Aortic smooth muscle cell (primary cell): ENCODE measurements around the gene ASIC5. TPM values are rescaled to one million over a fixed set of nuclear protein-coding genes. Genes with fewer than 3 reads are reported as not detected.

Experiments
- total RNA-seq: library from RNA; depleted of rRNA; stranded (reverse); fragments of >200 nt; gene quantifications from 2 replicates; pipeline ENCODE4 v1.2.3, GENCODE V29; 2014

The ASIC5 gene, protein sequence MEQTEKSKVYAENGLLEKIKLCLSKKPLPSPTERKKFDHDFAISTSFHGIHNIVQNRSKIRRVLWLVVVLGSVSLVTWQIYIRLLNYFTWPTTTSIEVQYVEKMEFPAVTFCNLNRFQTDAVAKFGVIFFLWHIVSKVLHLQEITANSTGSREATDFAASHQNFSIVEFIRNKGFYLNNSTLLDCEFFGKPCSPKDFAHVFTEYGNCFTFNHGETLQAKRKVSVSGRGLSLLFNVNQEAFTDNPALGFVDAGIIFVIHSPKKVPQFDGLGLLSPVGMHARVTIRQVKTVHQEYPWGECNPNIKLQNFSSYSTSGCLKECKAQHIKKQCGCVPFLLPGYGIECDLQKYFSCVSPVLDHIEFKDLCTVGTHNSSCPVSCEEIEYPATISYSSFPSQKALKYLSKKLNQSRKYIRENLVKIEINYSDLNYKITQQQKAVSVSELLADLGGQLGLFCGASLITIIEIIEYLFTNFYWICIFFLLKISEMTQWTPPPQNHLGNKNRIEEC
- not detected in 2 replicates for total RNA-seq

DNA sequence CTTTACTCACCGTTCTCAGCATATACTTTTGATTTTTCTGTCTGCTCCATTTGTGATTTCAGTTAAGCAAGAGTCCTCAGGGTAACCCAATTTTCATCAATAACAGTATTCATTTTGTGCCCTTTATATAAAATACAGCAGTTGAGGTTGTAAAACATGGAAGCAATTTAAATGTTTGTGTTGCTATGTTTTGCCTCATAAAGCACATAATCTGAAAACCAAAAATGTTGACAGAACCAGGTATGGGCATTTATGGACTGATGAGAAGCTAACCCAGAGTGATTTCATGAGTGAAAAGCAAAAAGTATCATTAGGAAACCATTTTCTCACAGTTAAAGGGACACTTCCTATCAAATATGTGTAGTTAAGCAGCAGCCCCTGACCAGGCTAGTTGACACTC, at the start of gene ASIC5:
Gene ASIC5 (minus strand): TSS at position 101 of the 400 bp plus-strand sequence. CDS start 51 bp downstream, at position 50.

DNA sequence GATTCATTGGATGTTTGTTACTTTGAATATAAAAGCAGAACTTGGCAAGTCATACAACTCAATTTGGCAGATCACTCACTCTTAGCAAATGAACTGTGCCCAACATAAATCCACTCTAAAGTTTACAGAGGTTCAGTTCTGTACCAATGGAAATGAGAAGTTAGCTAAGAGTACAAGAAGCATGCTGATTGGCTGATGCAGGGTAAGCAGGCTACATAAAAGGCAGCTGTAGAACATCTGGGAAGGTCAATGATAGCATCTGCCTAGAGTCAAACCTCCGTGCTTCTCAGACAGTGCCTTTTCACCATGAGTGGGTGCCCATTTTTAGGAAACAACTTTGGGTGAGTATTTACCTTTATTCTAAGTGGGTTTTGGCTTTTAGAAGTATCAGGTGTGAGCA, 37.4 kb upstream of the ASIC5 start, which contains the start of gene TDO2:
Gene TDO2 (plus strand): TSS at position 244 of the 400 bp plus-strand sequence. CDS start 63 bp downstream, at position 307.

Other genes starting within 250 kb of the ASIC5 start
- gene GUCY1A1, start 199.4 kb downstream of the ASIC5 start, total RNA-seq, result 12.4 and 13.5 TPM in 2 replicates
- gene GUCY1B1, start 107.3 kb downstream of the ASIC5 start, total RNA-seq, result 5.5 and 5.9 TPM in 2 replicates
- gene TDO2, start 37.4 kb upstream of the ASIC5 start, total RNA-seq, result 0.53 and 0.56 TPM in 2 replicates
- 26.0 and 27.5 TPM in 2 replicates for gene CTSO, start 87.6 kb upstream of the ASIC5 start, total RNA-seq